Fibroblast of skin of left biceps (primary cell): ENCODE measurements around the gene ISLR.

Experiments used
- DNase-seq, 2 experiments: peaks; one replicate each; pipeline ENCODE4 v3.0.0-alpha.2; 2013; ENCODE audit warnings: low read depth in 2 of 2

ISLR gene

GRCh38 chr15:74173380-74174218 is at the start of gene ISLR:
Gene ISLR, plus strand, starts transcription at chr15:74173710. Its CDS starts 1,149 bp downstream, at chr15:74174859.
- DNase-seq: peak; percentile 68 to 79

GRCh38 chr15:74124196-74124595 is 49.3 kb upstream of the ISLR start:
- DNase-seq: no peak

GRCh38 chr15:74124759-74125158 is 48.8 kb upstream of the ISLR start:
- no peak for DNase-seq

- DNase-seq: peak; percentile 50 to 53
Observed at GRCh38 chr15:74127255-74127953, 46.1 kb upstream of the ISLR start.

GRCh38 chr15:74127954-74128784 is 45.3 kb upstream of the ISLR start:
- no peak for DNase-seq

- DNase-seq: no peak
Observed at GRCh38 chr15:74128785-74129585, 44.5 kb upstream of the ISLR start.

GRCh38 chr15:74129586-74130154 is 43.8 kb upstream of the ISLR start:
- no peak for DNase-seq

GRCh38 chr15:74130155-74130848 is 43.2 kb upstream of the ISLR start, which contains the start of gene ISLR2:
Gene ISLR2, plus strand, starts transcription at chr15:74130586. Its CDS starts 2,169 bp downstream, at chr15:74132755.
- no peak for DNase-seq

GRCh38 chr15:74130849-74131627 is 42.5 kb upstream of the ISLR start:
- no peak for DNase-seq

- DNase-seq: no peak
Observed at GRCh38 chr15:74131628-74132413, 41.7 kb upstream of the ISLR start.

GRCh38 chr15:74132681-74133651 is 40.5 kb upstream of the ISLR start:
- DNase-seq: no peak

GRCh38 chr15:74133694-74134386 is 39.7 kb upstream of the ISLR start:
- no peak for DNase-seq

GRCh38 chr15:74134387-74135027 is 39.0 kb upstream of the ISLR start:
- DNase-seq: no peak

- no peak for DNase-seq
Observed at GRCh38 chr15:74135041-74135565, 38.4 kb upstream of the ISLR start.

- no peak for DNase-seq
Observed at GRCh38 chr15:74136540-74136813, 37.0 kb upstream of the ISLR start.

- no peak for DNase-seq
Observed at GRCh38 chr15:74136814-74137536, 36.5 kb upstream of the ISLR start.
